BE2C (cell line): ENCODE results near the gene MYO1G.
A peak's percentile ranks its signal among the peaks of the same experiment; 100 is the strongest.

Experiments used
- DNase-seq: peaks from one replicate; pipeline ENCODE4 v3.0.0-alpha.2; 2020
- H3K27me3 ChIP-seq: fragments of 250-450 bp; sonication (Bioruptor Pico); 2 replicates; pipeline ENCODE4 v1.5.1; 2020; ENCODE audit warnings: mild to moderate bottlenecking
- H3K36me3 ChIP-seq: fragments of 250-450 bp; sonication (Bioruptor Pico); 2 replicates; pipeline ENCODE4 v1.5.1; 2020; ENCODE audit warnings: mild to moderate bottlenecking
- H3K4me1 ChIP-seq: fragments of 250-450 bp; sonication (Bioruptor Pico); 2 replicates; pipeline ENCODE4 v1.5.1; 2020
- H3K4me3 ChIP-seq: 2 replicates; pipeline ENCODE4 v1.5.1; 2011; ENCODE audit warnings: low read depth, low read length
- H3K9me3 ChIP-seq: fragments of 250-450 bp; sonication (Bioruptor Pico); 2 replicates; pipeline ENCODE4 v1.5.1; 2020
- TF ChIP-seq, protein P1 (sequence below): IDR thresholded peaks from 2 replicates; pipeline ENCODE4 v1.5.1; 2012; ENCODE audit warnings: mild to moderate bottlenecking, low read depth, low read length

Gene MYO1G

DNA sequence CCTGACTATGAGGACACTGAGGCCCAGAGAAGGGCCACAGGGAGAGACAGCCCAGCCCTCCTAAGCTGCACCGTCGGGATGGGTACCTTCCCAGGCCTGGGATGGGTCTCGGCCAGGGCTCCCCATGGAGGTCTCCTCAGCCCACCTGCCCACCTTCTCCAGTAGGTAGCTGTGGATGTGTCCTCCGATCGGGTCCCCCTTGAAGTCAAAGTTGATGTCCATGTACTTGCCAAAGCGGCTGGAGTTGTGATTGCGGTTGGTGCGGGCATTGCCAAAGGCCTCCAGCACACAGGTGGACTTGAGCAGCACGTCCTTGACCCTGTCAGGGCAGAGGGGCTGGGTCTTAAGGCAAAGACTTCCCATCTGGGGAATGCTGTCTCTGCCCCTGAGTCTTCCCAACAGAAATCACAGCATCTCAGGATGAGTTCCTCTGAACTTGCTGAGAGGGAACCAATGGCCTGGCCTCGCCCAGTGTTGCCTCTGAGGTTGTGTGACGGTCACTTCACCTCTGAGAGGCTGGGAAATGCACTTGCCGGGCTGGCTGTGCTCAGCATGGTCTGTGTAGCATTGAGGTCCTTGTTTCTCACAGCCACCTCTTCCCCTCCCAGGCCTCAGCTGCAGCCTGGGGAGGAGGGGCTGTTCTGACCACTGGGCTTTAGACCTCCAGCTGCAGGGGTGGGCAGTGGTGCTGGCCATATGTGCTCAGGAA is 3.3 kb downstream of the MYO1G start:
- Histone ChIP-seq H3K27me3 (no peaks in the 10 kb centered on the region), H3K4me1 (peaks cover 4% of the 10 kb centered on the region; the same call in 1 of the 2 replicates), H3K4me3 (no peak overlapping the region), H3K36me3 (0 out of 2 replicates have a peak, but pooled peaks cover 3% of the 10 kb centered on the region), H3K9me3 (no peaks in the 10 kb centered on the region)
- DNase-seq = no peak
- TF ChIP-seq, protein P1, sequence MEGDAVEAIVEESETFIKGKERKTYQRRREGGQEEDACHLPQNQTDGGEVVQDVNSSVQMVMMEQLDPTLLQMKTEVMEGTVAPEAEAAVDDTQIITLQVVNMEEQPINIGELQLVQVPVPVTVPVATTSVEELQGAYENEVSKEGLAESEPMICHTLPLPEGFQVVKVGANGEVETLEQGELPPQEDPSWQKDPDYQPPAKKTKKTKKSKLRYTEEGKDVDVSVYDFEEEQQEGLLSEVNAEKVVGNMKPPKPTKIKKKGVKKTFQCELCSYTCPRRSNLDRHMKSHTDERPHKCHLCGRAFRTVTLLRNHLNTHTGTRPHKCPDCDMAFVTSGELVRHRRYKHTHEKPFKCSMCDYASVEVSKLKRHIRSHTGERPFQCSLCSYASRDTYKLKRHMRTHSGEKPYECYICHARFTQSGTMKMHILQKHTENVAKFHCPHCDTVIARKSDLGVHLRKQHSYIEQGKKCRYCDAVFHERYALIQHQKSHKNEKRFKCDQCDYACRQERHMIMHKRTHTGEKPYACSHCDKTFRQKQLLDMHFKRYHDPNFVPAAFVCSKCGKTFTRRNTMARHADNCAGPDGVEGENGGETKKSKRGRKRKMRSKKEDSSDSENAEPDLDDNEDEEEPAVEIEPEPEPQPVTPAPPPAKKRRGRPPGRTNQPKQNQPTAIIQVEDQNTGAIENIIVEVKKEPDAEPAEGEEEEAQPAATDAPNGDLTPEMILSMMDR = no peak

DNA sequence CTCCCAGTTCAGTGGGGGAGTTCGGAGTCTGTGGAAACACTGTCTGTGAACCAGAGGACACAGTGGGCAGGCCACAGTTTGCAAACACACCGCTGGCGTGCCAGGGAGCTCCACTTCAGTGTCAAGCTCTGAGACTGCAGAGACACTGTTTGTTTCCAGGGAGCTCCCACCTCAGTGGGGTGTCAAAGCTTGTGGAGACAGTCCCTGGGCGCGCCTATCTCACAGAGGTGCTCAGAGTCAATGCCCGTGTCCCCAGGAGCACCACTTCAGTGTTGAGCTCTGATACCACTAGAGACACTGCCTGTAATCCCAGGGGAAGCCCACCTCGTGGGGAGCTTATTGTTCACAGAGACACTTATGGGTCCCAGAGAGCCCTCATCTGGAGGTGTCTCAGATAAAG is 4.3 kb downstream of the MYO1G start:
- Histone ChIP-seq H3K9me3 (no peaks in the 10 kb centered on the region), H3K36me3 (0 out of 2 replicates have a peak, but pooled peaks cover 3% of the 10 kb centered on the region), H3K27me3 (no peaks in the 10 kb centered on the region), H3K4me3 (no peak overlapping the region), H3K4me1 (peaks cover 4% of the 10 kb centered on the region; the same call in 1 of the 2 replicates)
- TF ChIP-seq, protein P1 = no peak
- DNase-seq = no peak

DNA sequence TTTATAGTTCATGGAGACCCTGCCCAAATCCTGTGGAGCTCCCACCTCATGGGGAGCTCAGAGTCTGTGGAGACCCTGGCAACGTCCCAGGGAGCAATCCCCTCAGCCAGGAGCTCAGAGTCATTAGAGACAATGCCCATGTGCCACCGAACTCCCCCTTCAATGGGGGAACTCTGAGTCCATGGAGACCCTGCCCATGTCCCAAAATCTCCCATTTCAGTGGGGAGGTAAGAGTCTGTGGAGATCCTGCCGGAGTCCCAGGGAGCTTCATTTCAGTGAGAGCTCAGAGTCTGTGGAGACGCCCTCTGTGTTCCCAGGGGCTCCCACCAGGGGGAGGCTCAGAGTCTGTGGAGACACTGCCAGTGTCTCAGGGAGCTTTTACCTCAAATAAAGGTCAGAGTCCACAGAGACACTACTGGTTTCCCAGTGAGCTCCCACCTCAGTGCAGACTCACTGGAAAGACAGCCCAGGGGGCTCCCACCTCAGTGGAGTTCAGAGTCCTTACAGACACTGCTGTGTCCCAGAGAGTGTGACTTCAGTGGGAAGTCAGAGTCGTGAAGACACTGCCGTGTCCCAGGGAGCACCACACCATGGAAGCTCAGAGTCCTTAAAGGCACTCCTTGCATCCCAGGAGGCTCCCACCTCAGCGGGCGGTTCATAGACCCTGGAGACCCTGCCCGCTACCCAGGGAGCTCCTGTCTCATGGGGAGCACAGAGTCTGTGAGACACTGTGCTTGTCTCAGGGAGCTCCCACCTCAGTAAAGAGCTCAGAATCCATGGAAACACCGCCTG is 5.0 kb downstream of the MYO1G start:
- H3K27me3 ChIP-seq = no peaks in the 10 kb centered on the region
- H3K36me3 ChIP-seq = 0 out of 2 replicates have a peak, but pooled peaks cover 3% of the 10 kb centered on the region
- no peaks in the 10 kb centered on the region for H3K9me3 ChIP-seq
- peaks cover 4% of the 10 kb centered on the region; the same call in 1 of the 2 replicates for H3K4me1 ChIP-seq
- no peak overlapping the region for H3K4me3 ChIP-seq
- peak; percentile 64 for DNase-seq
- TF ChIP-seq, protein P1 = peak; percentile 58

DNA sequence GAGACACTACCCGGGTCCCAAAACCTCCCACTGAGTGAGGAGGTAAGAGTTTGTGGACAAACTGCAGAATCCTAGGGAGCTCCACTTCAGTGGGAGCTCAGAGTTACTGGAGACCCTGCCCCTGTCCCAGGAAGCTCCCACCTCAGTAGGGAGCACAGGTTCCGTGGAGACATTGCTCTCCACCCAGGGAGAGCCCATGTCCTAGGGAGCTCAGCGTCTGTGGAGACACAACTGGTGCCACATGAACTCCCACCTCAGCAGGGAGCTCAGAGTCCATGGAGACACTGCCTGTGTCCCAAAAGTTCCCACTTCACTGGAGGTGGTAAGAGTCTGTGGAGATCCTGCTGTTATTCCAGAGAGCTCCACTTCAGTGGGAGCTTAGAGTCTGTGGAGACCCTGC is 6.3 kb downstream of the MYO1G start:
- H3K4me3 ChIP-seq = no peak overlapping the region
- H3K36me3 ChIP-seq = no peaks in the 10 kb centered on the region
- TF ChIP-seq, protein P1 = no peak
- no peaks in the 10 kb centered on the region for H3K27me3 ChIP-seq
- no peaks in the 10 kb centered on the region for H3K9me3 ChIP-seq
- no peak for DNase-seq
- no peaks in the 10 kb centered on the region for H3K4me1 ChIP-seq

DNA sequence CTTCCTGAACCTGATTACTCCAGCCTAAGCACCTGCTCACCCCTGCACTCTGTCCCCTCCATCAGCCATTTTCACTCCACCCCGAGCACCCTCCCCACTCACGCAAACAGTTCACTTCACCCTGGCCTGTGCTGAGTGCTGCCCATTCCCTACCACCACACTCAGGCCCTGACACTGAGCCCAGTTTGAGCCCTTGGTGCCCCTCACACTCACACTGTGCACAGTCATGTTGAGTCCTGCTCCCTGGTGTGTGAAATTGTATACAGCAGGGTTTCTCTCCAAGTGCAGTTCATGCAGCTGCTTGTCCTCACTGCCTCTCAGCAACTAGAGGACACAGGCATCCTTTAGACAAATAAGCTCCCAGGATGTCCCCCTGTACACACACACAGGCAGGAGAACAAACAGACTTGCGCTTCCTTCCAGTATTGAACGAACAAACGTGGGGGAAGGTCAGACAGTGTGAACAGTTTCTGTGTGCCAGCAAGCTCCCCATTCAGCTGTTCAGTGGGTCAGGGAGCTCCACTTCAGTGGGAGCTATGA is 6.8 kb downstream of the MYO1G start:
- DNase-seq = no peak
- no peaks in the 10 kb centered on the region for H3K27me3 ChIP-seq
- H3K4me3 ChIP-seq = no peak overlapping the region
- H3K4me1 ChIP-seq = no peaks in the 10 kb centered on the region
- no peaks in the 10 kb centered on the region for H3K9me3 ChIP-seq
- TF ChIP-seq, protein P1 = no peak
- H3K36me3 ChIP-seq = no peaks in the 10 kb centered on the region
